IPS DF 6.9 (cell line): ENCODE measurements around the gene INPP4B.

Experiments used
- DNase-seq: peaks from one replicate; pipeline ENCODE4 v3.0.0-alpha.2; 2013; ENCODE audit warnings: low read depth, low spot score
- H3K27ac ChIP-seq: one replicate; pipeline ENCODE4 v1.5.1; 2013; ENCODE audit warnings: low read length, control low read depth
- H3K27me3 ChIP-seq: 2 replicates; pipeline ENCODE4 v1.6.1; 2013; ENCODE audit warnings: mild to moderate bottlenecking, low read length; ENCODE audit not compliant: control insufficient read depth, insufficient read depth
- H3K36me3 ChIP-seq: 2 replicates; pipeline ENCODE4 v1.6.1; 2013; ENCODE audit warnings: low read length; ENCODE audit not compliant: control insufficient read depth, insufficient read depth
- H3K4me1 ChIP-seq: 2 replicates; pipeline ENCODE4 v1.6.1; 2013; ENCODE audit warnings: low read length; ENCODE audit not compliant: control insufficient read depth, insufficient read depth
- H3K4me3 ChIP-seq: 2 replicates; pipeline ENCODE4 v1.5.1; 2013; ENCODE audit warnings: mild to moderate bottlenecking, low read length
- H3K9me3 ChIP-seq: 2 replicates; pipeline ENCODE4 v1.6.1; 2013; ENCODE audit warnings: low read length, inconsistent platforms; ENCODE audit not compliant: control insufficient read depth, insufficient read depth
- WGBS: extraction: QIAGEN DNeasy Blood & Tissue Kit; methylation state at CpG from one replicate; pipeline ENCODE4 v1.1.7; 2013; ENCODE audit warnings: mixed read lengths, missing lambda C conversion rate; ENCODE audit not compliant: insufficient read length, insufficient coverage; 5-methylcytosine and 5-hydroxymethylcytosine counted together

Gene INPP4B

GRCh38 chr4:142265946-142266345, 580.2 kb downstream of the INPP4B start:
- no peaks in the 10 kb centered on the region for H3K36me3 ChIP-seq
- no peaks in the 10 kb centered on the region for H3K9me3 ChIP-seq
- no peak for DNase-seq
- H3K27ac ChIP-seq, result no peak overlapping the region
- H3K4me1 ChIP-seq, result peaks cover 1% of the 10 kb centered on the region; the same call in 1 of the 2 replicates
- H3K4me3 ChIP-seq, result no peak overlapping the region
- no CpG with 5 or more reads among the region's 2 CpGs for WGBS
- no peaks in the 10 kb centered on the region for H3K27me3 ChIP-seq

- DNase-seq, result no peak
- no CpG with 5 or more reads among the region's 3 CpGs for WGBS
- H3K9me3 ChIP-seq, result no peaks in the 10 kb centered on the region
- no peaks in the 10 kb centered on the region for H3K36me3 ChIP-seq
- no peak overlapping the region for H3K27ac ChIP-seq
- no peaks in the 10 kb centered on the region for H3K27me3 ChIP-seq
- H3K4me1 ChIP-seq, result peaks cover 1% of the 10 kb centered on the region; the same call in 1 of the 2 replicates
- no peak overlapping the region for H3K4me3 ChIP-seq
Measured at GRCh38 chr4:142265536-142265935, 580.6 kb downstream of the INPP4B start.

GRCh38 chr4:142264961-142265360, 581.1 kb downstream of the INPP4B start:
- no peak for DNase-seq
- no peak overlapping the region for H3K4me3 ChIP-seq
- H3K27ac ChIP-seq, result no peak overlapping the region
- H3K27me3 ChIP-seq, result no peaks in the 10 kb centered on the region
- peaks cover 1% of the 10 kb centered on the region; the same call in 1 of the 2 replicates for H3K4me1 ChIP-seq
- no CpG with 5 or more reads among the region's 2 CpGs for WGBS
- no peaks in the 10 kb centered on the region for H3K9me3 ChIP-seq
- H3K36me3 ChIP-seq, result no peaks in the 10 kb centered on the region

- H3K27ac ChIP-seq, result no peak overlapping the region
- H3K4me3 ChIP-seq, result no peak overlapping the region
- no peak for DNase-seq
- no peaks in the 10 kb centered on the region for H3K4me1 ChIP-seq
- no peaks in the 10 kb centered on the region for H3K27me3 ChIP-seq
- no peaks in the 10 kb centered on the region for H3K9me3 ChIP-seq
- WGBS, result no CpG with 5 or more reads among the region's 2 CpGs
- H3K36me3 ChIP-seq, result no peaks in the 10 kb centered on the region
Measured at GRCh38 chr4:142262956-142263355, 583.1 kb downstream of the INPP4B start.

- no CpG with 5 or more reads among the region's 1 CpG for WGBS
- Histone ChIP-seq H3K9me3 (no peaks in the 10 kb centered on the region), H3K36me3 (no peaks in the 10 kb centered on the region), H3K27ac (no peak overlapping the region), H3K27me3 (no peaks in the 10 kb centered on the region), H3K4me1 (no peaks in the 10 kb centered on the region), H3K4me3 (no peak overlapping the region)
- no peak for DNase-seq
Measured at GRCh38 chr4:142248946-142249345, 597.2 kb downstream of the INPP4B start.

- no peak for DNase-seq
- WGBS, result no CpG with 5 or more reads among the region's 2 CpGs
Measured at GRCh38 chr4:142243255-142243654, 602.8 kb downstream of the INPP4B start.

GRCh38 chr4:142242156-142242555, 603.9 kb downstream of the INPP4B start:
- no peaks in the 10 kb centered on the region for H3K9me3 ChIP-seq
- H3K36me3 ChIP-seq, result no peaks in the 10 kb centered on the region
- no peaks in the 10 kb centered on the region for H3K4me1 ChIP-seq
- no peak overlapping the region for H3K27ac ChIP-seq
- H3K27me3 ChIP-seq, result no peaks in the 10 kb centered on the region
- no peak for DNase-seq
- H3K4me3 ChIP-seq, result no peak overlapping the region
- no CpG with 5 or more reads among the region's 2 CpGs for WGBS

More at GRCh38 chr4:142243255-142243654, 602.8 kb downstream of the INPP4B start:
- Histone ChIP-seq H3K27me3 (no peaks in the 10 kb centered on the region), H3K4me3 (no peak overlapping the region), H3K27ac (no peak overlapping the region), H3K36me3 (no peaks in the 10 kb centered on the region), H3K9me3 (no peaks in the 10 kb centered on the region), H3K4me1 (no peaks in the 10 kb centered on the region)

GRCh38 chr4:142238589-142238988, 607.5 kb downstream of the INPP4B start:
- Histone ChIP-seq H3K27ac (no peak overlapping the region), H3K4me3 (no peak overlapping the region), H3K9me3 (no peaks in the 10 kb centered on the region), H3K4me1 (no peaks in the 10 kb centered on the region), H3K36me3 (no peaks in the 10 kb centered on the region), H3K27me3 (no peaks in the 10 kb centered on the region)
- DNase-seq, result no peak

- DNase-seq, result no peak
- H3K36me3 ChIP-seq, result no peaks in the 10 kb centered on the region
- no peaks in the 10 kb centered on the region for H3K4me1 ChIP-seq
- H3K4me3 ChIP-seq, result no peak overlapping the region
- H3K9me3 ChIP-seq, result no peaks in the 10 kb centered on the region
- H3K27ac ChIP-seq, result no peak overlapping the region
- no peaks in the 10 kb centered on the region for H3K27me3 ChIP-seq
Measured at GRCh38 chr4:142236268-142236667, 609.8 kb downstream of the INPP4B start.

- no peak overlapping the region for H3K27ac ChIP-seq
- H3K36me3 ChIP-seq, result no peaks in the 10 kb centered on the region
- no peak overlapping the region for H3K4me3 ChIP-seq
- no peaks in the 10 kb centered on the region for H3K4me1 ChIP-seq
- DNase-seq, result no peak
- H3K9me3 ChIP-seq, result no peaks in the 10 kb centered on the region
- no CpG with 5 or more reads among the region's 2 CpGs for WGBS
- H3K27me3 ChIP-seq, result no peaks in the 10 kb centered on the region
Measured at GRCh38 chr4:142231787-142232186, 614.3 kb downstream of the INPP4B start.

GRCh38 chr4:142230991-142231390, 615.1 kb downstream of the INPP4B start:
- H3K4me3 ChIP-seq, result no peak overlapping the region
- H3K36me3 ChIP-seq, result no peaks in the 10 kb centered on the region
- no CpG with 5 or more reads among the region's 3 CpGs for WGBS
- no peak for DNase-seq
- H3K27ac ChIP-seq, result no peak overlapping the region
- no peaks in the 10 kb centered on the region for H3K27me3 ChIP-seq
- no peaks in the 10 kb centered on the region for H3K9me3 ChIP-seq
- no peaks in the 10 kb centered on the region for H3K4me1 ChIP-seq
